ENCODE data around the gene EDDM3A. TPM values are rescaled to one million over a fixed set of nuclear protein-coding genes. Genes with fewer than 3 reads are reported as not detected.
"Not testable (repeated sequence)": the region's sequence is repeated elsewhere in the genome, so short reads cannot be mapped to it uniquely, and the experiment has no call there.

EDDM3A gene
- total RNA-seq, 3 donors from 2014 or later, result not detected

GRCh38 chr14:20734430-20734806, 11.3 kb upstream of the EDDM3A start:
- intact Hi-C loops (cut with DNase I, micrococcal nuclease), result no loop called here
- no peak for TF ChIP-seq CTCF (IDR thresholded peaks at IDR 0.05)
- H3K4me1 ChIP-seq (ENCODE audit: low read depth), result no peaks in the 10 kb centered on the region
- no peak for ATAC-seq
- DNase-seq, result no peak
- H3K36me3 ChIP-seq (ENCODE audit: low read depth), result no peaks in the 10 kb centered on the region
- no peak overlapping the region for H3K4me3 ChIP-seq
- H3K9me3 ChIP-seq, result no peaks in the 10 kb centered on the region

GRCh38 chr14:20738292-20738691, 7.4 kb upstream of the EDDM3A start:
- intact Hi-C loops (cut with DNase I, micrococcal nuclease); H3K9me3 ChIP-seq; H3K4me3 ChIP-seq; DNase-seq; ATAC-seq; H3K36me3 ChIP-seq (ENCODE audit: low read depth); H3K4me1 ChIP-seq (ENCODE audit: low read depth): not testable (repeated sequence)

GRCh38 chr14:20742132-20742531, 3.6 kb upstream of the EDDM3A start:
- DNase-seq, result no peak
- no peak overlapping the region for H3K4me3 ChIP-seq
- no peaks in the 10 kb centered on the region for H3K36me3 ChIP-seq (ENCODE audit: low read depth)
- no peaks in the 10 kb centered on the region for H3K4me1 ChIP-seq (ENCODE audit: low read depth)
- no peak for TF ChIP-seq CTCF (IDR thresholded peaks at IDR 0.05)
- no peaks in the 10 kb centered on the region for H3K9me3 ChIP-seq
- ATAC-seq, result peak; percentile 23
- intact Hi-C loops (cut with DNase I, micrococcal nuclease), result no loop called here

GRCh38 chr14:20743556-20743955, 2.1 kb upstream of the EDDM3A start:
- Histone ChIP-seq H3K36me3 (ENCODE audit: low read depth) (no peaks in the 10 kb centered on the region), H3K9me3 (no peaks in the 10 kb centered on the region), H3K4me3 (no peak overlapping the region), H3K4me1 (ENCODE audit: low read depth) (no peaks in the 10 kb centered on the region)
- no peak for TF ChIP-seq CTCF (IDR thresholded peaks at IDR 0.05)
- ATAC-seq, result no peak
- intact Hi-C loops (cut with DNase I, micrococcal nuclease), result no loop called here
- no peak for DNase-seq

- ATAC-seq, result no peak
- H3K4me3 ChIP-seq, result no peak overlapping the region
- H3K9me3 ChIP-seq, result no peaks in the 10 kb centered on the region
- H3K4me1 ChIP-seq (ENCODE audit: low read depth), result no peaks in the 10 kb centered on the region
- intact Hi-C loops (cut with DNase I, micrococcal nuclease), result no loop called here
- DNase-seq, result no peak
- TF ChIP-seq CTCF (IDR thresholded peaks at IDR 0.05), result no peak
- no peaks in the 10 kb centered on the region for H3K36me3 ChIP-seq (ENCODE audit: low read depth)
These were observed 879 bp downstream of the EDDM3A start for GRCh38 chr14:20746566-20746965.

GRCh38 chr14:20748439-20748838, 2.8 kb downstream of the EDDM3A start:
- peak; percentile 69 for ATAC-seq

More at GRCh38 chr14:20748439-20748838, 2.8 kb downstream of the EDDM3A start:
- Histone ChIP-seq H3K36me3 (ENCODE audit: low read depth) (no peaks in the 10 kb centered on the region), H3K4me3 (no peak overlapping the region), H3K4me1 (ENCODE audit: low read depth) (no peaks in the 10 kb centered on the region), H3K9me3 (peaks cover 11% of the 10 kb centered on the region)
- DNase-seq, result peak in 1 of 3 donors; percentile 9
- no peak for TF ChIP-seq CTCF (IDR thresholded peaks at IDR 0.05)
- intact Hi-C loops (cut with DNase I, micrococcal nuclease), result no loop called here

All from mucosa of descending colon (tissue), 3 donors.